H1 (cell line): Measurements from ENCODE around the gene ZNF85. TPM values are rescaled to one million over a fixed set of nuclear protein-coding genes. Genes with fewer than 3 reads are reported as not detected.
"Not testable (repeated sequence)": the region's sequence is repeated elsewhere in the genome, so short reads cannot be mapped to it uniquely, and the experiment has no call there.

Experiments
- CTCF ChIA-PET: fragments of 300-600 bp; sonication (Branson Sonifier 250); formaldehyde crosslinking; loops from one replicate; lab custom pipeline; 2021; ENCODE audit not compliant: partially characterized antibody; lab: Charles Lee
- POLR2A ChIA-PET: fragments of 300-600 bp; sonication (Branson Sonifier 250); formaldehyde crosslinking; loops from one replicate; lab custom pipeline; 2021; ENCODE audit warnings: inconsistent platforms; ENCODE audit not compliant: partially characterized antibody; lab: Charles Lee
- DNase-seq, 2 experiments: peaks; one replicate each; pipeline versions ENCODE4 v3.0.0 to v3.0.0-alpha.2; 2010 to 2022; ENCODE audit warnings: low spot score in 2 of 2, low read depth in 1 of 2, mixed read lengths in 1 of 2
- FAIRE-seq: peaks from 2 replicates; lab custom pipeline; 2011; peaks lifted over from hg19 to GRCh38; lab: Jason Lieb, UNC
- H2AFZ ChIP-seq: 2 replicates; pipeline ENCODE4 v1.8.1; 2012; ENCODE audit warnings: low read length, inconsistent platforms
- H2AK5ac ChIP-seq: 2 replicates; pipeline ENCODE4 v1.6.1; 2013; ENCODE audit warnings: low read depth, low read length
- H2BK120ac ChIP-seq: replicated peaks from 2 replicates; pipeline ENCODE3; 2013; ENCODE audit warnings: low read depth, low read length, inconsistent platforms
- H2BK12ac ChIP-seq: 2 replicates; pipeline ENCODE4 v1.6.1; 2013; ENCODE audit warnings: low read depth, low read length
- H2BK15ac ChIP-seq: 2 replicates; pipeline ENCODE4 v1.6.1; 2013; ENCODE audit warnings: low read length
- H2BK20ac ChIP-seq: 2 replicates; pipeline ENCODE4 v1.6.1; 2013; ENCODE audit warnings: low read length
- H2BK5ac ChIP-seq: 2 replicates; pipeline ENCODE4 v1.6.1; 2013; ENCODE audit warnings: low read depth, low read length
- H3K14ac ChIP-seq: 2 replicates; pipeline ENCODE4 v1.6.1; 2013; ENCODE audit warnings: inconsistent platforms; ENCODE audit not compliant: insufficient read length
- H3K18ac ChIP-seq: 2 replicates; pipeline ENCODE4 v1.6.1; 2013; ENCODE audit warnings: low read length; ENCODE audit errors: extremely low read depth
- H3K23ac ChIP-seq: 2 replicates; pipeline ENCODE4 v1.6.1; 2013; ENCODE audit warnings: inconsistent platforms; ENCODE audit not compliant: insufficient read length
- H3K23me2 ChIP-seq: 2 replicates; pipeline ENCODE4 v1.6.1; 2013; ENCODE audit warnings: low read depth, low read length
- H3K27ac ChIP-seq: 2 replicates; pipeline ENCODE4 v1.6.1; 2011; ENCODE audit warnings: low read depth, low read length, inconsistent platforms
- H3K27me3 ChIP-seq, 4 experiments: replicated peaks in 1 of 4; 1 replicate in 1 of 4; 2 replicates in 3 of 4; pipeline versions ENCODE4 v1.6.1 to v1.8.1; 2011 to 2013; ENCODE audit warnings: low read length in 3 of 4, mild to moderate bottlenecking in 3 of 4, inconsistent platforms in 2 of 4, mixed read lengths in 2 of 4, moderate library complexity in 1 of 4; ENCODE audit not compliant: control insufficient read depth in 3 of 4, insufficient read depth in 3 of 4; ENCODE audit errors: extremely low read depth in 1 of 4
- H3K36me3 ChIP-seq, 4 experiments: 2 replicates each; pipeline versions ENCODE4 v1.6.1 to v1.8.1; 2011 to 2013; ENCODE audit warnings: mild to moderate bottlenecking in 4 of 4, low read length in 3 of 4, moderate library complexity in 2 of 4, control low read depth in 1 of 4, inconsistent platforms in 1 of 4; ENCODE audit not compliant: insufficient read depth in 4 of 4, control insufficient read depth in 2 of 4
- H3K4ac ChIP-seq: replicated peaks from 2 replicates; pipeline ENCODE3; 2013; ENCODE audit warnings: low read length, low read depth, mixed read lengths, inconsistent platforms; ENCODE audit not compliant: insufficient read length
- H3K4me1 ChIP-seq, 4 experiments: replicated peaks in 1 of 4; 1 replicate in 1 of 4; 2 replicates in 3 of 4; pipeline versions ENCODE4 v1.6.1 to v1.8.1; 2011 to 2013; ENCODE audit warnings: low read length in 3 of 4, inconsistent platforms in 2 of 4, mixed read lengths in 1 of 4; ENCODE audit not compliant: insufficient read depth in 4 of 4, control insufficient read depth in 3 of 4
- H3K4me2 ChIP-seq, 2 experiments: 2 replicates each; pipeline versions ENCODE4 v1.6.1 to v1.8.1; 2011 to 2013; ENCODE audit warnings: low read depth in 2 of 2, low read length in 2 of 2, control low read depth in 1 of 2, inconsistent platforms in 1 of 2, mild to moderate bottlenecking in 1 of 2; ENCODE audit not compliant: insufficient read depth in 1 of 2
- H3K4me3 ChIP-seq, 4 experiments: fragments of 200-600, 300-600 bp in 1 of 4; sonication (generic), shearing (Covaris generic), sonication (Bioruptor Twin) in 1 of 4; 2 replicates each; pipeline versions ENCODE4 v1.5.1 to v1.8.1; 2011 to 2016; ENCODE audit warnings: low read length in 4 of 4, low read depth in 3 of 4, control low read depth in 2 of 4, inconsistent platforms in 2 of 4, mild to moderate bottlenecking in 2 of 4, mixed read lengths in 1 of 4, moderate library complexity in 1 of 4; ENCODE audit not compliant: insufficient read depth in 2 of 4; ENCODE audit errors: extremely low read depth in 1 of 4
- H3K56ac ChIP-seq: replicated peaks from 2 replicates; pipeline ENCODE3; 2013; ENCODE audit warnings: low read depth, mild to moderate bottlenecking, mixed read lengths, low read length, inconsistent platforms; ENCODE audit not compliant: insufficient read length
- H3K79me1 ChIP-seq: 2 replicates; pipeline ENCODE4 v1.6.1; 2013; ENCODE audit warnings: low read depth, low read length, control low read depth
- H3K79me2 ChIP-seq, 2 experiments: 2 replicates each; pipeline versions ENCODE4 v1.6.1 to v1.8.1; 2012 to 2013; ENCODE audit warnings: low read length in 2 of 2, mild to moderate bottlenecking in 2 of 2, inconsistent platforms in 1 of 2; ENCODE audit not compliant: insufficient read depth in 2 of 2, control insufficient read depth in 1 of 2
- H3K9ac ChIP-seq, 4 experiments: replicated peaks in 1 of 4; 1 replicate in 1 of 4; 2 replicates in 3 of 4; pipeline versions ENCODE4 v1.6.1 to v1.8.1; 2011 to 2013; ENCODE audit warnings: low read depth in 3 of 4, low read length in 3 of 4, control low read depth in 2 of 4, mild to moderate bottlenecking in 2 of 4, moderate library complexity in 2 of 4, inconsistent platforms in 1 of 4; ENCODE audit errors: extremely low read depth in 1 of 4
- H3K9me3 ChIP-seq, 2 experiments: 2 replicates each; pipeline versions ENCODE4 v1.6.1 to v1.8.1; 2012 to 2013; ENCODE audit warnings: mild to moderate bottlenecking in 2 of 2, moderate library complexity in 2 of 2, control low read depth in 1 of 2, inconsistent platforms in 1 of 2, low read depth in 1 of 2, low read length in 1 of 2, mixed read lengths in 1 of 2; ENCODE audit not compliant: insufficient read depth in 2 of 2
- H4K20me1 ChIP-seq, 2 experiments: replicated peaks in 1 of 2; 2 replicates each; pipeline versions ENCODE3 to v1.8.1; 2011 to 2013; ENCODE audit warnings: inconsistent platforms in 2 of 2, low read length in 2 of 2, mild to moderate bottlenecking in 1 of 2; ENCODE audit not compliant: insufficient read depth in 2 of 2, control insufficient read depth in 1 of 2
- H4K5ac ChIP-seq: 2 replicates; pipeline ENCODE4 v1.6.1; 2013; ENCODE audit warnings: low read length, low read depth, mixed read lengths, inconsistent platforms; ENCODE audit not compliant: insufficient read length
- H4K8ac ChIP-seq: 2 replicates; pipeline ENCODE4 v1.8.0; 2013; ENCODE audit warnings: mild to moderate bottlenecking, moderate library complexity, low read length, inconsistent platforms; ENCODE audit not compliant: insufficient read depth; ENCODE audit errors: extremely low read depth
- H4K91ac ChIP-seq: replicated peaks from 2 replicates; pipeline ENCODE3; 2013; ENCODE audit warnings: low read length, mixed read lengths, inconsistent platforms; ENCODE audit not compliant: insufficient read length
- WGBS, 2 experiments: shearing (Covaris generic) in 1 of 2; methylation state at CpG; one replicate each; pipeline versions ENCODE4 v1.1.6 to v1.1.7; 2013 to 2015; ENCODE audit warnings: low lambda C conversion rate in 2 of 2, mixed read lengths in 2 of 2, inconsistent platforms in 1 of 2, low coverage in 1 of 2, missing lambda C conversion rate in 1 of 2; ENCODE audit not compliant: insufficient replicate concordance in 2 of 2, insufficient coverage in 1 of 2, insufficient read length in 1 of 2; ENCODE audit errors: extremely low coverage in 1 of 2, missing lambda C conversion rate in 1 of 2; 5-methylcytosine and 5-hydroxymethylcytosine counted together
- polyA plus RNA-seq, 7 experiments: library from polyadenylated mRNA; depleted of rRNA in 3 of 7; stranded (reverse) in 5 of 7; unstranded in 2 of 7; fragments of >200 nt in 5 of 7; fragments of 200-250 nt in 2 of 7; gene quantifications; 1 replicate in 5 of 7; 2 replicates in 1 of 7; 4 replicates in 1 of 7; pipeline versions ENCODE4 v1.2.1 to v1.2.3, GENCODE V29; 2011 to 2013; ENCODE audit warnings: missing spikeins in 2 of 7, mixed read lengths in 2 of 7
- total RNA-seq: library from RNA; stranded (reverse); fragmentation: NEBNext Ultra II Directional; extraction: Animal tissue kit (Norgen Biotek cat#: 25700); gene quantifications from 2 replicates; pipeline ENCODE4 v1.2.1, GENCODE V29; 2021

ZNF85 gene
- total and polyA plus RNA-seq, 2 of the 8 experiments (the other 6 are each of a cell fraction or from before 2014, with no cell fraction given): 7.6 to 22.2 TPM

DNA sequence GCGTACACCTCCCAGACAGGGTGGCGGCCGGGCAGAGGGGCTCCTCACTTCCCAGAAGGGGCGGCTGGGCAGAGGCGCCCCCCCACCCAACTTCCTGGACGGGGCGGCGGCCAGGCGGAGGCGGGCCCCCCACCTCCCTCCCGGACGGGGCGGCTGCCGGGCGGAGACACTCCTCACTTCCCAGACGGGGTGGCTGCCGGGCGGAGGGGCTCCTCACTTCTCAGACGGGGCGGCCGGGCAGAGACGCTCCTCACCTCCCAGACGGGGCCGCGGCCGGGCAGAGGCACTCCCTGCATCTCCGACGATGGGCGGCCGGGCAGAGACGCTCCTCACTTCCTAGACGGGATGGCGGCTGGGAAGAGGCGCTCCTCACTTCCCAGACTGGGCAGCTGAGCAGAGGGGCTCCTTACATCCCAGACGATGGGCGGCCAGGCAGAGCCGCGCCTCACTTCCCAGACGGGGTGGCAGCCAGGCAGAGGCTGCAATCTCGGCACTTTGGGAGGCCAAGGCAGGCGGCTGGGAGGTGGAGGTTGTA lies 29.6 kb downstream of the ZNF85 start:
- H4K5ac ChIP-seq, DNase-seq, H3K18ac ChIP-seq, H3K79me2 ChIP-seq, H4K8ac ChIP-seq, H3K27me3 ChIP-seq, H3K9ac ChIP-seq, H2AK5ac ChIP-seq, H2BK12ac ChIP-seq, H3K56ac ChIP-seq, H3K79me1 ChIP-seq, H3K23ac ChIP-seq, H3K23me2 ChIP-seq, H2AFZ ChIP-seq, H2BK5ac ChIP-seq, H2BK120ac ChIP-seq, H4K91ac ChIP-seq, H3K4me2 ChIP-seq, H3K4me1 ChIP-seq, H3K4ac ChIP-seq, H2BK15ac ChIP-seq, H3K14ac ChIP-seq, FAIRE-seq, H3K4me3 ChIP-seq, H2BK20ac ChIP-seq, H4K20me1 ChIP-seq, POLR2A ChIA-PET, H3K27ac ChIP-seq: not testable (repeated sequence)
- Histone ChIP-seq H3K9me3 (peaks cover 37 to 47% of the 10 kb centered on the region in 2 experiments), H3K36me3 (peaks cover 0 to 27% (median 13%) of the 10 kb centered on the region in 4 experiments; a peak in 5 of 8 replicates)
- CTCF ChIA-PET: interaction anchor here (0.6 kb wide), 1 partner anchor 429 kb away, joined by 3 read pairs; no protein-coding TSS in a partner anchor
- WGBS, 2 experiments: 94% methylated on average over 15 of the region's 41 CpGs; no CpG with 5 or more reads in 1 of the 2 experiments
